ENCODE data around the gene RUNX3.

GRCh38 chr1:24899581-24900485, 30.2 kb downstream of the RUNX3 start:
- TF ChIP-seq CTCF (conservative IDR thresholded peaks at IDR 0.05; ENCODE audit: low read length): no peak
- TF ChIP-seq EZH2phosphoT487 (IDR thresholded peaks at IDR 0.05; ENCODE audit: borderline replicate concordance): no peak
